AG04449 (cell line): ENCODE data around the gene MACROH2A1.

Experiments used
- CTCF ChIA-PET: fragments of 350-600 bp; formaldehyde crosslinking; extraction: SDS; loops from one replicate; lab custom pipeline; 2021; ENCODE audit warnings: antibody characterized with exemption; lab: Yijun Ruan, JAX
- POLR2A ChIA-PET: fragments of 400-600, 350-600 bp; formaldehyde crosslinking; extraction: SDS; loops from one replicate; lab custom pipeline; 2020; ENCODE audit warnings: antibody characterized with exemption, inconsistent platforms; lab: Yijun Ruan, JAX
- DNase-seq: peaks from one replicate; pipeline ENCODE4 v3.0.0-alpha.2; 2010; ENCODE audit warnings: low read depth, low spot score
- H3K4me3 ChIP-seq: 2 replicates; pipeline ENCODE4 v1.5.1; 2011; ENCODE audit warnings: low read depth, mild to moderate bottlenecking, control low read depth, low read length
- TF ChIP-seq, protein P1 (sequence below): IDR thresholded peaks from one replicate; pipeline ENCODE4 v1.5.1; 2011; ENCODE audit warnings: mild to moderate bottlenecking, moderate library complexity, low read length, control low read depth, inconsistent platforms; ENCODE audit not compliant: insufficient read depth; ENCODE audit errors: missing control alignments

Gene MACROH2A1

DNA sequence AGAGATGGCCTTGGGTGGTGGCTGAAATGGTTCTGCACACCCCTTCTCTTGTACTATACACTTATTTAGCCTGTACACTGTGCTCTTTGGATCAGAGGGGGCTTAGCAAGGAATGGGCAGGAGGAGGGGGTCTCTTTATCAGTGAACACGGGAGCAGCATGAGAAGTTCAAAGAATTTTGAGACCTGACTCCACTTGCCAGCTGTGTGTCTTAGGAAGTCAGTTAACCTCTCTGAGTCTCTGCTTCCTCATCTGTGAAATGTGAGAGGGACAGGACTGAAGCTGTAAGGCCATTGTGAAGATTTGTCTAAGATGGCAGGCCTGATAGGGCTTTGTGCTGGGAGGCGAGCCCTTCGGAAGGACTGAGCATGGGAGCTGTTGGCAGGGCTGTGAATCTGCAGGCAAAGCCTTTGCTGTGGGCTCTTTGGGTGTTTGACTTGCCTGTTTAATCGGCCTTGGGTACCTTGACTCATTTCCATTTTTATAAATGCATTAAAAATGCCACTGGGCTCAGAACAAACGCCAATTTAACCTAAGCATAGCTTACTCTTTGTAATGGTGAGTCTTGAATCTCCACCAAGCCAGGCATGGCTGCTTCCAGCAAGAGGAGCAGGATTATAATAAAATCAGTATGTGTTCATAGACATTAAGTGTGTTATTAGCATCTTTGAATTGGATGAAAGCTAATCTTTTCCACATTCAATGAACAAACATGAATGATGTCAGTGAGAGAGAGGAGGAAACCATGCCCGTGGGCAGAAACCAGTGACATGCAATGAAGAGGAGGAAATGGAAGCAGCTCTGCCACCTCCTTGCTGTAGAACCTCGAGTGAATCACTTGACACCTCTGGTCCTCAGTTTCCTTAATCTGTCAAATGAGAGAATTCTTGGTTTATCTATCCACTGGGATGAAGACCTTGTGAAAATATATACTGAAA, 89.4 kb downstream of the MACROH2A1 start:
- DNase-seq = no peak
- ChIA-PET CTCF (interaction anchor here (0.8 to 1.7 kb wide), 7 partner anchors 8 to 120 kb away, joined by 3 to 6 read pairs (median 4); no protein-coding TSS in a partner anchor), POLR2A (no interaction called here)
- H3K4me3 ChIP-seq = no peak overlapping the region
- TF ChIP-seq, protein P1, sequence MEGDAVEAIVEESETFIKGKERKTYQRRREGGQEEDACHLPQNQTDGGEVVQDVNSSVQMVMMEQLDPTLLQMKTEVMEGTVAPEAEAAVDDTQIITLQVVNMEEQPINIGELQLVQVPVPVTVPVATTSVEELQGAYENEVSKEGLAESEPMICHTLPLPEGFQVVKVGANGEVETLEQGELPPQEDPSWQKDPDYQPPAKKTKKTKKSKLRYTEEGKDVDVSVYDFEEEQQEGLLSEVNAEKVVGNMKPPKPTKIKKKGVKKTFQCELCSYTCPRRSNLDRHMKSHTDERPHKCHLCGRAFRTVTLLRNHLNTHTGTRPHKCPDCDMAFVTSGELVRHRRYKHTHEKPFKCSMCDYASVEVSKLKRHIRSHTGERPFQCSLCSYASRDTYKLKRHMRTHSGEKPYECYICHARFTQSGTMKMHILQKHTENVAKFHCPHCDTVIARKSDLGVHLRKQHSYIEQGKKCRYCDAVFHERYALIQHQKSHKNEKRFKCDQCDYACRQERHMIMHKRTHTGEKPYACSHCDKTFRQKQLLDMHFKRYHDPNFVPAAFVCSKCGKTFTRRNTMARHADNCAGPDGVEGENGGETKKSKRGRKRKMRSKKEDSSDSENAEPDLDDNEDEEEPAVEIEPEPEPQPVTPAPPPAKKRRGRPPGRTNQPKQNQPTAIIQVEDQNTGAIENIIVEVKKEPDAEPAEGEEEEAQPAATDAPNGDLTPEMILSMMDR = no peak

- CTCF ChIA-PET = interaction anchor here (0.8 to 1.5 kb wide), 2 partner anchors 75 to 105 kb away, joined by 3 to 4 read pairs; no protein-coding TSS in a partner anchor
- peak; percentile 66 for DNase-seq
Observed at GRCh38 chr5:135308752-135309151, 90.3 kb downstream of the MACROH2A1 start.

DNA sequence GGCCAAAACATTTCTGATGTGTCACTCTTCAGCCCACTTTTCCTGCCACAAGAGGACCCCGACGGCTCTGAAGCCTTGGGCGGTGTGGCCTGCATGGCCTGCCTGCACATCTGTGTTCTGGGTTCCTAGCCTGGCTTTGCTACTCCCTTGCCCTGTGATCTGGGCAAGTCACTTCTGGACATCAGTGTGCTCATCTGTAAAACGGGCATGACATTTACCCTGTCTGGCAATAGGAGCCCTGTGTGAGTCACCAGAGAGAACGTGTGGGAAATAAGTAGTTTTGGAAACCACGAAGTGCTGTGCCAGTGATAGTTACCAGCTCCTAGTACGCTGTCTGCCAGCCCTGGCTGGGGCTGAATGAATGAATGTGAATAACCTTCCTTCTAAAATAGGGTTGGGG, 90.8 kb downstream of the MACROH2A1 start:
- CTCF ChIA-PET = interaction anchor here (1.5 kb wide), 1 partner anchor 104 kb away, joined by 4 read pairs; no protein-coding TSS in a partner anchor
- TF ChIP-seq, protein P1 = no peak
- no peak for DNase-seq
- no peak overlapping the region for H3K4me3 ChIP-seq
- POLR2A ChIA-PET = interaction anchor here (0.9 to 1.0 kb wide), 3 partner anchors 38 to 98 kb away, joined by 3 to 4 read pairs (median 3); no protein-coding TSS in a partner anchor

More at GRCh38 chr5:135308752-135309151, 90.3 kb downstream of the MACROH2A1 start:
- TF ChIP-seq, protein P1 = no peak
- H3K4me3 ChIP-seq = no peak overlapping the region
- POLR2A ChIA-PET = interaction anchor here (0.9 to 1.0 kb wide), 3 partner anchors 38 to 98 kb away, joined by 3 to 4 read pairs (median 3); no protein-coding TSS in a partner anchor

DNA sequence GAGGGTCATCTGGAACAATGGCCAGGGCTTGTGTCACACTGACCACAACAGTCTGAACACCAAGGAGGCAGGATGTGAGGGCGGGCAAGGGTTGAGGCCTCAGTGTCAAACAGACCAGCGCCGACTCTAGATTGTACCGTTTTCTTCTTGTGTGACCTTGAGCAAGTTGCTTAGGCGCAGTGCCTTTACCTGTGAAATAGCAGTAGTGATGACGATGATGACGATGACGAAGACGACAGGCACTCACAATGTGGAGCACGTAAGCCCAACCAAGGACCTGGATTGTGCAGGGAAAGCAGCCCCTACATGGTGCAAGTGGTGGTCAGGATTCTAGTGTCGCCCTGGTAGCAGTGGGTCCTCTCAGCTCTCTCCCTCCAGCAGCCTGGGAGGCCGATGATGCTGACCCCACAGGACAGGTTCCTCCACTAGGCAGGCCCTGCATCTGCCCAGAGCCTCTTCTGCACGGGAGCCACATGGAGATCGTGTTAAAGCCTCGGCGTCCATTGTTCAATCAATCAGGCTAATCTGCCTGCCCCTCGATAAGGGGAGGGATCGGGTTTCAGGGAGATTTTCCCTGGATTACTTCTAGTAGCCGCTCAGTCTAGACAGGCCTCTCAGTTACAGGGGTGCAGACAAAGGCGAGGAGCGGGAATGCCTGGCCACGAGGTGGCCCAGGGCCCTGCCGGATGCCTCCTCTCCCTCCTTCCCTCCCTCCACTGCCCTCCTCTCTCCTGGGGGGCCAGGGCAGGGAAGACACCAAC, 91.7 kb downstream of the MACROH2A1 start:
- POLR2A ChIA-PET = no interaction called here
- CTCF ChIA-PET = no interaction called here

GRCh38 chr5:135306557-135306956, 92.5 kb downstream of the MACROH2A1 start:
- POLR2A ChIA-PET = no interaction called here
- CTCF ChIA-PET = no interaction called here
- H3K4me3 ChIP-seq = no peak overlapping the region
- TF ChIP-seq, protein P1 = no peak
- DNase-seq = no peak

More for the DNA sequence above, 91.7 kb downstream of the MACROH2A1 start:
- TF ChIP-seq, protein P1 = no peak
- no peak overlapping the region for H3K4me3 ChIP-seq
- DNase-seq = no peak
